HCT116 (cell line): ENCODE measurements around the gene TRIOBP. TPM values are rescaled to one million over a fixed set of nuclear protein-coding genes. Genes with fewer than 3 reads are reported as not detected.

Experiments
- ATAC-seq: fragments of 200-7000 bp; cut with Tn5 transposase; 2 replicates; pipeline ENCODE4 v1.9.1; 2020; ENCODE audit warnings: mild to moderate bottlenecking, moderate library complexity
- BruUV-seq: library from RNA; stranded (reverse); fragments of 400-500 nt; replicated peaks from 2 replicates; lab custom pipeline; 2021; lab: Mats Ljungman, UMichigan
- CTCF ChIA-PET: fragments of 300-600 bp; sonication (Branson Sonifier 250); formaldehyde crosslinking; loops from one replicate; lab custom pipeline; 2021; ENCODE audit warnings: antibody characterized with exemption; lab: Charles Lee
- POLR2A ChIA-PET: fragments of 300-600, 350-600 bp; sonication (Branson Sonifier 250); formaldehyde crosslinking; loops from one replicate; lab custom pipeline; 2021; ENCODE audit warnings: antibody characterized with exemption; lab: Charles Lee
- RAD21 ChIA-PET, 2 experiments: fragments of 300-600 bp; sonication (Branson Sonifier 250); formaldehyde crosslinking; loops; one replicate each; lab custom pipeline; 2023; ENCODE audit warnings: low total read pairs in 2 of 2; ENCODE audit not compliant: uncharacterized antibody in 2 of 2, unreplicated experiment in 2 of 2, low non-redundant PET in 1 of 2; lab: Charles Lee
- DNase-seq: peaks from one replicate; pipeline ENCODE4 v3.0.0-alpha.2; 2010; ENCODE audit warnings: low read depth, low spot score
- H2AFZ ChIP-seq: fragments of 200-600 bp; shearing (Covaris generic), sonication (generic); 2 replicates; pipeline ENCODE4 v1.6.1; 2017; ENCODE audit warnings: low read depth, mixed run types, mixed read lengths, antibody characterized with exemption, low read length; ENCODE audit not compliant: poor library complexity, severe bottlenecking
- H3K27ac ChIP-seq: 2 replicates; pipeline ENCODE4 v1.5.1; 2012; ENCODE audit warnings: low read depth, low read length
- H3K27me3 ChIP-seq: fragments of 200-600 bp; sonication (generic); 2 replicates; pipeline ENCODE4 v1.6.1; 2016; ENCODE audit warnings: mixed run types, low read length, mixed read lengths; ENCODE audit not compliant: insufficient read depth
- H3K36me3 ChIP-seq, 2 experiments: fragments of 200-500 bp in 1 of 2; fragments of 200-600 bp in 1 of 2; sonication (Bioruptor generic) in 1 of 2; sonication (generic) in 1 of 2; 2 replicates each; pipeline versions ENCODE4 v1.5.1 to v1.6.1; 2014 to 2016; ENCODE audit warnings: low read length in 2 of 2, inconsistent platforms in 1 of 2, mixed read lengths in 1 of 2, mixed run types in 1 of 2; ENCODE audit not compliant: insufficient read depth in 2 of 2, control insufficient read depth in 1 of 2
- H3K4me1 ChIP-seq, 2 experiments: fragments of 200-600 bp in 1 of 2; sonication (generic) in 1 of 2; 2 replicates each; pipeline versions ENCODE4 v1.5.1 to v1.6.1; 2012 to 2017; ENCODE audit warnings: low read length in 2 of 2, inconsistent platforms in 1 of 2, mild to moderate bottlenecking in 1 of 2, mixed read lengths in 1 of 2, mixed run types in 1 of 2, moderate library complexity in 1 of 2; ENCODE audit not compliant: insufficient read depth in 2 of 2, control insufficient read depth in 1 of 2
- H3K4me2 ChIP-seq: fragments of 200-600 bp; sonication (generic); 2 replicates; pipeline ENCODE4 v1.6.1; 2017; ENCODE audit warnings: mixed run types, low read length, mixed read lengths
- H3K4me3 ChIP-seq, 2 experiments: fragments of 200-600 bp in 1 of 2; sonication (generic) in 1 of 2; replicated peaks in 1 of 2; 2 replicates each; pipeline ENCODE4 v1.5.1; 2011 to 2016; ENCODE audit warnings: low read length in 2 of 2, control low read depth in 1 of 2, low read depth in 1 of 2, mild to moderate bottlenecking in 1 of 2, mixed read lengths in 1 of 2, mixed run types in 1 of 2
- H3K79me2 ChIP-seq: fragments of 200-600 bp; sonication (generic); 2 replicates; pipeline ENCODE4 v1.6.1; 2017; ENCODE audit warnings: mild to moderate bottlenecking, mixed run types, low read length, moderate library complexity, mixed read lengths; ENCODE audit not compliant: insufficient read depth
- H3K9ac ChIP-seq: fragments of 200-600 bp; sonication (generic); 2 replicates; pipeline ENCODE4 v1.6.1; 2016; ENCODE audit warnings: low read length, mixed read lengths
- H3K9me2 ChIP-seq: fragments of 200-600 bp; sonication (generic), shearing (Covaris generic); 2 replicates; pipeline ENCODE4 v1.6.1; 2017; ENCODE audit warnings: mixed run types, mild to moderate bottlenecking, moderate library complexity; ENCODE audit not compliant: insufficient read depth
- H3K9me3 ChIP-seq, 2 experiments: fragments of 200-500 bp in 1 of 2; fragments of 200-600 bp in 1 of 2; sonication (Bioruptor generic) in 1 of 2; sonication (generic) in 1 of 2; 2 replicates each; pipeline ENCODE4 v1.6.1; 2014 to 2017; ENCODE audit warnings: low read length in 2 of 2, mixed read lengths in 2 of 2, inconsistent platforms in 1 of 2, low read depth in 1 of 2, mild to moderate bottlenecking in 1 of 2, mixed run types in 1 of 2, moderate library complexity in 1 of 2; ENCODE audit not compliant: control insufficient read depth in 1 of 2, insufficient read depth in 1 of 2
- H4K20me1 ChIP-seq: fragments of 200-600 bp; sonication (generic), shearing (Covaris generic); 2 replicates; pipeline ENCODE4 v1.6.1; 2017; ENCODE audit warnings: mixed run types, mild to moderate bottlenecking, moderate library complexity; ENCODE audit not compliant: insufficient read depth
- ATF3 ChIP-seq: IDR thresholded peaks from 2 replicates; pipeline ENCODE4 v1.6.1; 2012
- CEBPB ChIP-seq: IDR thresholded peaks from 2 replicates; pipeline ENCODE4 v1.6.1; 2012; ENCODE audit warnings: low read depth
- CTCF ChIP-seq, 3 experiments: fragments of 200-600 bp in 1 of 3; sonication (generic) in 1 of 3; IDR thresholded peaks in 2 of 3; conservative IDR thresholded peaks in 1 of 3; 2 replicates each; pipeline ENCODE4 v1.5.1; 2012 to 2017; ENCODE audit warnings: low read depth in 2 of 3, low read length in 2 of 3, antibody characterized with exemption in 1 of 3, borderline replicate concordance in 1 of 3, control low read depth in 1 of 3, mild to moderate bottlenecking in 1 of 3, mixed read lengths in 1 of 3, mixed run types in 1 of 3, moderate library complexity in 1 of 3; ENCODE audit not compliant: insufficient read depth in 1 of 3
- ELF1 ChIP-seq: IDR thresholded peaks from 2 replicates; pipeline ENCODE4 v1.6.1; 2012; ENCODE audit warnings: low read depth, borderline replicate concordance
- EZH2 ChIP-seq: fragments of 200-600 bp; sonication (generic); IDR thresholded peaks from 2 replicates; pipeline ENCODE4 v1.6.1; 2017; ENCODE audit warnings: antibody characterized with exemption, mixed run types
- FOSL1 ChIP-seq: IDR thresholded peaks from 2 replicates; pipeline ENCODE4 v1.6.1; 2012; ENCODE audit warnings: low read depth
- MAX ChIP-seq: IDR thresholded peaks from 2 replicates; pipeline ENCODE4 v1.6.1; 2012
- POLR2A ChIP-seq: IDR thresholded peaks from 2 replicates; pipeline ENCODE4 v1.7.0; 2011; ENCODE audit warnings: borderline replicate concordance; ENCODE audit not compliant: insufficient read depth, insufficient read length; ENCODE audit errors: extremely low read depth
- REST ChIP-seq: IDR thresholded peaks from 2 replicates; pipeline ENCODE4 v1.6.1; 2012; ENCODE audit warnings: low read depth
- SIN3A ChIP-seq: IDR thresholded peaks from 2 replicates; pipeline ENCODE4 v1.6.1; 2012; ENCODE audit warnings: low read depth
- SP1 ChIP-seq: IDR thresholded peaks from 2 replicates; pipeline ENCODE4 v1.6.1; 2012; ENCODE audit warnings: low read depth
- TCF7L2 ChIP-seq: IDR thresholded peaks from 2 replicates; pipeline ENCODE4 v1.7.0; 2011; ENCODE audit warnings: borderline replicate concordance, inconsistent platforms; ENCODE audit not compliant: insufficient read depth, insufficient read length; ENCODE audit errors: extremely low read depth
- YY1 ChIP-seq: IDR thresholded peaks from 2 replicates; pipeline ENCODE4 v1.6.1; 2011; ENCODE audit warnings: low read length, low read depth, moderate library complexity, mild to moderate bottlenecking; ENCODE audit not compliant: insufficient replicate concordance; ENCODE audit errors: extremely low read depth
- ZBTB33 ChIP-seq: IDR thresholded peaks from 2 replicates; pipeline ENCODE4 v1.6.1; 2011; ENCODE audit warnings: mild to moderate bottlenecking, low read length, moderate library complexity; ENCODE audit not compliant: insufficient replicate concordance; ENCODE audit errors: extremely low read depth
- ZFX ChIP-seq: fragments of 450-650 bp; IDR thresholded peaks from 2 replicates; pipeline ENCODE4 v1.6.1; 2017
- ZNF274 ChIP-seq: fragments of 200-500 bp; sonication (Bioruptor generic); IDR thresholded peaks from 2 replicates; pipeline ENCODE4 v1.6.1; 2014; ENCODE audit warnings: mild to moderate bottlenecking, low read depth, low read length, inconsistent platforms
- intact Hi-C: fragments of 100-400 bp; cut with micrococcal nuclease; formaldehyde crosslinking; loops from 2 replicates; pipeline ENCODE4 v1.10.0; 2022
- total RNA-seq: library from RNA; stranded (reverse); gene quantifications from one replicate; pipeline ENCODE4 v1.2.1, GENCODE V29; 2021; ENCODE audit not compliant: unreplicated experiment

The TRIOBP gene
- total RNA-seq, 1 experiment from 2014 or later, result 244 TPM

GRCh38 chr22:37823134-37823985, 126.5 kb downstream of the TRIOBP start, which contains the start of gene GALR3:
TSS of gene GALR3 (plus strand) at chr22:37823382. CDS start at chr22:37823407, 25 bp downstream.
- no peak within 1 kb of the TSS for H3K4me2 ChIP-seq
- peaks cover 0 to 7% of the 10 kb centered on the region in 2 experiments; a peak in 1 of 4 replicates for H3K4me1 ChIP-seq
- H3K9me2 ChIP-seq, result no peaks in the 10 kb centered on the region
- intact Hi-C loops, result no loop called here
- no peaks in the 10 kb centered on the region for H3K27me3 ChIP-seq
- H4K20me1 ChIP-seq, result no peaks in the 10 kb centered on the region
- ATAC-seq, result no peak
- no peak within 1 kb of the TSS for H3K27ac ChIP-seq
- ChIA-PET POLR2A (interaction anchor here (1.1 to 1.3 kb wide), 2 partner anchors 16 kb away, joined by 3 read pairs; partner anchors contain the start of gene GCAT), CTCF (interaction anchor here (1.3 kb wide), 1 partner anchor 16 kb away, joined by 3 read pairs; the partner anchor contains the start of gene GCAT), RAD21 (no interaction called here)
- no peaks in the 10 kb centered on the region for H3K9me3 ChIP-seq
- no peak within 1 kb of the TSS for H2AFZ ChIP-seq
- no peak within 1 kb of the TSS for H3K9ac ChIP-seq
- no peak within 1 kb of the TSS for H3K4me3 ChIP-seq
- DNase-seq, result no peak
- no peaks in the 10 kb centered on the region for H3K79me2 ChIP-seq
- TF ChIP-seq SIN3A, result no peak
- no peak for TF ChIP-seq FOSL1
- TF ChIP-seq ATF3, result no peak
- no peak for TF ChIP-seq POLR2A
- TF ChIP-seq ZNF274, result no peak
- no peak for TF ChIP-seq REST
- no peak for TF ChIP-seq YY1
- TF ChIP-seq ZBTB33, result no peak
- TF ChIP-seq TCF7L2, result no peak
- TF ChIP-seq EZH2, result no peak
- no peak for TF ChIP-seq SP1
- TF ChIP-seq CEBPB, result no peak
- no peak for TF ChIP-seq ELF1
- TF ChIP-seq CTCF (IDR thresholded peaks at IDR 0.05 in 2 of 3, conservative IDR thresholded peaks at IDR 0.05 in 1 of 3; ENCODE audit: borderline replicate concordance in 1 of 3, insufficient read depth in 1 of 3, low read depth in 2 of 3, low read length in 2 of 3), result no peak
- TF ChIP-seq ZFX, result no peak
- no peak for TF ChIP-seq MAX
- no TSS peak for BruUV-seq
- H3K36me3 ChIP-seq, result no peaks in the 10 kb centered on the region
